ENCODE measurements around the gene CES4A. TPM values are rescaled to one million over a fixed set of nuclear protein-coding genes. Genes with fewer than 3 reads are reported as not detected.

CES4A gene
- total RNA-seq, 1 experiment from 2014 or later = 1.9 TPM

- Histone ChIP-seq H3K9ac (ENCODE audit: extremely low read depth, insufficient read length, low read length) (no peak overlapping the region), H2BK20ac (ENCODE audit: low read depth, low read length, poor library complexity, severe bottlenecking) (no peak overlapping the region), H3K27me3 (ENCODE audit: insufficient read depth, low read length) (no peaks in the 10 kb centered on the region), H2BK12ac (ENCODE audit: insufficient read length, low read depth, low read length) (no peak overlapping the region), H4K20me1 (ENCODE audit: control insufficient read depth, insufficient read depth, insufficient read length) (no peaks in the 10 kb centered on the region), H3K14ac (ENCODE audit: insufficient read depth, low read length) (no peak overlapping the region), H3K4me1 (ENCODE audit: insufficient read depth, low read length) (no peaks in the 10 kb centered on the region), H3K4ac (ENCODE audit: low read depth, low read length) (no peak overlapping the region), H3K18ac (ENCODE audit: insufficient read length, low read depth, low read length) (no peak overlapping the region), H3K79me1 (ENCODE audit: insufficient read depth, low read depth, low read length, poor library complexity, severe bottlenecking) (peaks cover 4% of the 10 kb centered on the region), H3K79me2 (ENCODE audit: insufficient read depth, low read length) (peaks cover 4% of the 10 kb centered on the region; the same call in 1 of the 2 replicates), H3K23ac (ENCODE audit: insufficient read length, low read depth, low read length) (no peak overlapping the region), H3K56ac (ENCODE audit: insufficient read length, low read depth, low read length) (no peak overlapping the region), H3T11ph (ENCODE audit: low read length) (no peak overlapping the region), H4K8ac (replicated peaks; ENCODE audit: insufficient read length, low read depth, low read length) (no peak overlapping the region), H2BK5ac (ENCODE audit: insufficient read length, low read length) (no peak overlapping the region), H3K27ac (ENCODE audit: insufficient read length, low read depth, low read length) (no peak overlapping the region), H3K4me2 (ENCODE audit: insufficient read depth, insufficient read length, low read length) (no peak overlapping the region), H2AFZ (ENCODE audit: low read length) (no peak overlapping the region), H4K5ac (ENCODE audit: insufficient read length, low read depth, low read length) (no peak overlapping the region), H2BK15ac (ENCODE audit: low read depth, low read length) (no peak overlapping the region), H3K9me3 (ENCODE audit: control insufficient read depth, low read depth, low read length) (no peaks in the 10 kb centered on the region), H2AK5ac (ENCODE audit: insufficient read length, low read length) (no peak overlapping the region), H3K23me2 (ENCODE audit: insufficient read length, low read depth, low read length, poor library complexity, severe bottlenecking) (no peaks in the 10 kb centered on the region), H4K91ac (ENCODE audit: insufficient read length, low read depth, low read length) (no peak overlapping the region), H2BK120ac (ENCODE audit: low read depth, low read length, poor library complexity, severe bottlenecking) (no peak overlapping the region)
- Mint-ChIP-seq H3K4me1 (peaks cover 11 to 13% of the 10 kb centered on the region in 2 experiments), H3K4me3 (no peak overlapping the region), H3K9me3 (no peaks in the 10 kb centered on the region), H3K36me3 (ENCODE audit: insufficient read depth in 1 of 3, low read depth in 3 of 3) (peaks cover 0 to 46% (median 35%) of the 10 kb centered on the region in 3 experiments; a peak in 5 of 7 replicates), H3K27me3 (ENCODE audit: low read depth) (no peaks in the 10 kb centered on the region), H3K27ac (0 out of 7 replicates have a peak overlapping the region, but pooled peaks of 1 of the 3 experiments have one; percentile 55)
- no CpG with 5 or more reads among the region's 1 CpG for WGBS (ENCODE audit: extremely low coverage, insufficient read length, low lambda C conversion rate)
- DNase-seq = no peak
- no peak for TF ChIP-seq CTCF (conservative IDR thresholded peaks at IDR 0.05)
These were observed 47.0 kb downstream of the CES4A start for GRCh38 chr16:67035364-67035763.

Measured in H9 (cell line).